RWPE1 (cell line): ENCODE data around the gene ARSG.

ENCODE experiments used
- CTCF ChIA-PET: fragments of 350-600 bp; sonication (Branson Sonifier 250); formaldehyde crosslinking; extraction: SDS; loops from one replicate; lab custom pipeline; 2021; lab: Yijun Ruan, JAX
- POLR2A ChIA-PET: fragments of 400-600 bp; formaldehyde crosslinking; extraction: SDS; loops from one replicate; lab custom pipeline; 2020; ENCODE audit warnings: antibody characterized with exemption; ENCODE audit not compliant: low non-redundant PET; lab: Yijun Ruan, JAX
- DNase-seq: peaks from one replicate; pipeline ENCODE4 v3.0.0; 2012; ENCODE audit warnings: low spot score
- H3K27ac ChIP-seq: fragments of 450-650 bp; 2 replicates; pipeline ENCODE4 v1.5.1; 2017
- CTCF ChIP-seq: fragments of 450-650 bp; conservative IDR thresholded peaks from 2 replicates; pipeline ENCODE4 v1.5.1; 2017; ENCODE audit warnings: low read depth, mild to moderate bottlenecking

The ARSG gene

DNA sequence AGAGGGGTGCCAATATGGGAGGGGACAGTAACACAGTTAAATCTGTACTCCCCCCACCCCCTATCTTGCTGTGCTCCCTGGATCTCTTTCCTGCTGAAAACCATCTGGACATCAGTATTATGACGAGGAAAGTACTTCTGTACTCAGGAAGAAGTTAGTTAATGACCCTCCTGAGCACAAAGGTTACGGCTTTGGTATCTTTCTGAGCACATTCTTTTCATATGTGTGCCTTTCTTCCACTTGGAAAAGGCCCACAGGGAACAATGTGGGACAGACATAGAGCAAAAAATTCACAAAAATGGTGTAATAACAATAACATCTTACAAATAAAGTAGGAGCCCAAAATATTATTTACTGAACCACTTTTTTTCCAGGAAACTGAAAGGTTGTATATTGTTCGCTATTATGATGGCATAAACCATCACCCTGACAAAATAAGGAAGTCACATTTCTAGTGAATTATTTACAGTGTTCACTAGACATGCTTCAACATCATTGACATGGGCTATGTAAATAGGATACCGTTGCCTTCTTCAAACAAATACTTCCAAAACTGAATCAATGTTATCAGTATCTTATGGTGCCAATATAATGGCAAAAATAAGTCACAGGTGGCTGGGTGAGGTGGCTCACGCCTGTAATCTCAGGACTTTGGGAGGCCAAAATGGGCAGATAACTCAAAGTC, 160.5 kb downstream of the ARSG start:
- TF ChIP-seq CTCF: no peak
- ChIA-PET POLR2A (no interaction called here), CTCF (interaction anchor here (0.6 kb wide), 1 partner anchor 206 kb away, joined by 3 read pairs; no protein-coding TSS in a partner anchor)
- no peak for DNase-seq
- H3K27ac ChIP-seq: no peak overlapping the region

GRCh38 chr17:68452724-68453290, 161.5 kb downstream of the ARSG start:
- no peak for DNase-seq
- H3K27ac ChIP-seq: no peak overlapping the region
- ChIA-PET CTCF (interaction anchor here (0.5 to 1.3 kb wide), 4 partner anchors 13 to 248 kb away, joined by 3 read pairs; no protein-coding TSS in a partner anchor), POLR2A (no interaction called here)
- no peak for TF ChIP-seq CTCF

DNA sequence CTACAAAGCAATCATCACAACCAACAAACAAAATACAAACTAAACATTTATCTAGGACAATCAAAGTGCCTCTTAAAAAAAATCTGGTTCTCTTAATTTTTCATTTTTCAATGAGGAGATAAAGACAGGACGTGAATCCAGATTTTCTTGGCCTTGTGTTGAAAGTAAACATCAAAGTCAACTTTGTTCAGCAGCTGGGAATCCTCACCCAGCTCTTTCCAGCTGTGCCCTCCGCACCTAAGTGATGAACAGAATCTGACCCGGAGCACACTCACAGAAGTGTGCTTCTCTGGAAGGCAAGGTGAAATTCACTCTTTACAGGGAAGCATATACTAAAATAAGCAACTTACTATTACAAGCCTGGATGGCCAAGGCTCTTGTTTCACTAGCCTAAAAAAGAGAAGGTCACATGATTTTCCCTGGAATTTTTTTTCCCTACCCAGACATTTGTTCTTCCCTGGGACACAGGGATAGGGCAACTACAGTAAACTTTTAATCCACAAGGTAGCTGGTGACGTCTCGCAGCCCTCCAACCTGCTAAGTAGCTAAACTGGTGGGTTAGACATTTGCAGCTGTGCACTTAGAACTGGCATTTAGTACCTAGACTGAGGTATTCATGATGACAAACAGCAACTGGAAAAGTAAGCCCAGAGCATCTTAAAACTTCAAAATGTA, 162.8 kb downstream of the ARSG start:
- TF ChIP-seq CTCF: no peak
- no peak for DNase-seq
- H3K27ac ChIP-seq: no peak overlapping the region
- ChIA-PET CTCF (no interaction called here), POLR2A (no interaction called here)

DNA sequence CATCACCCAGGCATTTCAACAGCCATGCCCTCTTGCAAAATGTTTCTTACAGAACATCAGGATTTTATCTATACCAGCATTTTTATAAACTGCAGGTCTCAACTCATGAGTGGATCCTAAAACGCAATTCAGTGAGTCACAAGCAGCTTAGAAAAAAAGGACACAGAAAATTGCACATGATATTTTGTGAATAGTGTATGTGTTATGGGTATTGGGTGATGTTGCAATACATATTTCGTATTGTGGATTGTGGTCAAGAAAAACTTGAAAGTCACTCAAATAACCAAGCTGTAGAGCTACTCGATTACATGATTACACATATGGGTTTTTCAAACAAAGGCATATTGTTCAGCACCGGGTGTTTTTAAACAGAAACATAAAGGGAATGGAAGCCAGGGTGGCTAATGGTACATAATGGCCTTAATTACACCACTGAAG, 164.6 kb downstream of the ARSG start:
- ChIA-PET POLR2A (no interaction called here), CTCF (interaction anchor here (1.3 kb wide), 1 partner anchor 20 kb away, joined by 4 read pairs; no protein-coding TSS in a partner anchor)
- DNase-seq: no peak
- TF ChIP-seq CTCF: no peak
- peak overlapping the region; percentile 90 for H3K27ac ChIP-seq

DNA sequence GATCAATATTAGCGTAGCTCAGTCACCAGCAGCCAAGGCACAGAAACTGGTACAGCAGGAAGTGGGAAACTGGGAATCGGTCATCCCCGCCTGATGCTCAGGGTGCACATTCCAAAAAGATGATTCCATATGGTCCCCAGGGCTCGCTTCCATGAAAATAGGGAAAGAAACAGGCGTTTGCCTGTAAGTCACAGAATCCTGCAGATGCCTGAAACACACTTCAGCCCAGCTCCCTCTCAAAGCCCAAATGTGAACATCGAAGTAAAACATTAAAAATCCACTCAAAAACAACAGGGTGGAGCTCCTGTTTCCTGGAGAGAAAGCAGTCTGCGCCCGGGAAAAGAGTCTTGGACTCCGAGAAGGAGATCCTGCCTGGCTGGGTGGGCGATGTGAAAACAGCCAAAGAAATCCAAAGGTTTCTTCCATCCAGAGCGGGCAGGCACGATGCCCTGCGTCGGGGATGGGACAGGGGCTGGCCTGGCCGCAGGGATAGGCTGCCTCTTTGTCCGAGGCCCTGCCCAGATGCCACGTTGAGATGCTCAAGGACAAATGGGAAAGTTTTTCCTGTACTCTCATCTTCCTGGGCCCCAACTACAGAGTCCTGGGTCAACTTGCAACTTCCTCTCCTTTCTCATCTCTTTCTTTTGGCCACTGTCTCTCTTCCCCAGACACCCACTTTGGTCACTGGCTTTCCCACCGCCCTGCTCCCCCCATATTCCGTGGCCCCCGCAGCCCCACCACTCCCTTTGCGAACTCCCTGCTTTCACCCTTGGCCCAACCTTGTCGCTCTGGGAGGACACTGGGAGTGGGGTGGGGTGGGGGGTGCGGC, 165.3 kb downstream of the ARSG start:
- peak overlapping the region; percentile 90 for H3K27ac ChIP-seq

More for the DNA sequence above, 165.3 kb downstream of the ARSG start:
- ChIA-PET CTCF (interaction anchor here (1.3 kb wide), 1 partner anchor 20 kb away, joined by 4 read pairs; no protein-coding TSS in a partner anchor), POLR2A (interaction anchor here (0.9 kb wide), 1 partner anchor 20 kb away, joined by 6 read pairs; no protein-coding TSS in a partner anchor)
- DNase-seq: peak; percentile 64
- TF ChIP-seq CTCF: no peak
